ENCODE data around the gene XAB2.

XAB2 gene

GRCh38 chr19:7629347-7630054, at the start of gene XAB2, which contains the start of gene PET100:
Gene XAB2 (minus strand): TSS chr19:7629545. CDS start chr19:7629527, 18 bp downstream.
Gene PET100 (plus strand): TSS chr19:7629793. CDS start chr19:7629834, 41 bp downstream.
- DNase-seq, result peak; percentile 98

GRCh38 chr19:7677669-7678311, 48.4 kb upstream of the XAB2 start:
- DNase-seq, result no peak

- DNase-seq, result no peak
Measured at GRCh38 chr19:7676854-7677253, 47.5 kb upstream of the XAB2 start, which contains the start of gene MCEMP1. Gene MCEMP1 (plus strand): TSS chr19:7677090. CDS start chr19:7677121, 31 bp downstream.

GRCh38 chr19:7676376-7676775, 47.0 kb upstream of the XAB2 start:
- DNase-seq, result no peak

GRCh38 chr19:7674010-7675005, 45.0 kb upstream of the XAB2 start:
- peak; percentile 54 for DNase-seq

GRCh38 chr19:7672522-7672921, 43.2 kb upstream of the XAB2 start:
- no peak for DNase-seq

- DNase-seq, result no peak
Measured at GRCh38 chr19:7670790-7671189, 41.4 kb upstream of the XAB2 start.

- no peak for DNase-seq
Measured at GRCh38 chr19:7670150-7670783, 40.9 kb upstream of the XAB2 start.

- DNase-seq, result no peak
Measured at GRCh38 chr19:7669641-7670040, 40.3 kb upstream of the XAB2 start.

- no peak for DNase-seq
Measured at GRCh38 chr19:7668842-7669241, 39.5 kb upstream of the XAB2 start, which contains the start of gene RETN. Gene RETN (plus strand): TSS chr19:7669049. CDS start chr19:7669327, 278 bp downstream.

- DNase-seq, result peak; percentile 68
Measured at GRCh38 chr19:7665076-7665475, 35.7 kb upstream of the XAB2 start.

- no peak for DNase-seq
Measured at GRCh38 chr19:7663706-7664105, 34.4 kb upstream of the XAB2 start.

- DNase-seq, result no peak
Measured at GRCh38 chr19:7662657-7663056, 33.3 kb upstream of the XAB2 start.

GRCh38 chr19:7661744-7662538, 32.6 kb upstream of the XAB2 start:
- DNase-seq, result no peak

GRCh38 chr19:7658219-7658686, 28.9 kb upstream of the XAB2 start:
- no peak for DNase-seq

GRCh38 chr19:7657131-7657751, 27.9 kb upstream of the XAB2 start:
- no peak for DNase-seq

- DNase-seq, result no peak
Measured at GRCh38 chr19:7655581-7655980, 26.2 kb upstream of the XAB2 start.

- DNase-seq, result no peak
Measured at GRCh38 chr19:7654401-7654800, 25.1 kb upstream of the XAB2 start.

GRCh38 chr19:7652061-7652641, 22.8 kb upstream of the XAB2 start:
- DNase-seq, result peak; percentile 16

- DNase-seq, result no peak
Measured at GRCh38 chr19:7650148-7650547, 20.8 kb upstream of the XAB2 start.

Measured in NCI-H446 treated with DMSO at 0.1 percent for 48 hours (cell line).